HL-60 (cell line): ENCODE measurements around the gene TXNDC8.

Source experiments
- DNase-seq, 2 experiments: peaks; one replicate each; pipeline ENCODE4 v3.0.0-alpha.2; 2010 to 2020; ENCODE audit warnings: low read depth in 1 of 2, low spot score in 1 of 2
- H3K27ac ChIP-seq: fragments of 250-450 bp; sonication (Bioruptor Pico); replicated peaks from 2 replicates; pipeline ENCODE4 v1.5.1; 2020; ENCODE audit warnings: mild to moderate bottlenecking, moderate library complexity
- H3K27me3 ChIP-seq: fragments of 250-450 bp; sonication (Bioruptor Pico); 2 replicates; pipeline ENCODE4 v1.5.1; 2021; ENCODE audit warnings: mild to moderate bottlenecking, moderate library complexity; ENCODE audit not compliant: insufficient read depth, poor library complexity, severe bottlenecking
- H3K4me3 ChIP-seq: replicated peaks from 2 replicates; pipeline ENCODE4 v1.5.1; 2011; ENCODE audit warnings: mild to moderate bottlenecking, control low read depth, low read length; ENCODE audit not compliant: insufficient read depth
- CTCF ChIP-seq: IDR thresholded peaks from one replicate; pipeline ENCODE4 v1.5.1; 2011; ENCODE audit warnings: low read length, control low read depth, inconsistent platforms; ENCODE audit not compliant: insufficient read depth
- GABPA ChIP-seq: IDR thresholded peaks from 2 replicates; pipeline ENCODE4 v1.6.1; 2012; ENCODE audit warnings: low read depth
- POLR2AphosphoS5 ChIP-seq: IDR thresholded peaks from 2 replicates; pipeline ENCODE4 v1.6.1; 2012; ENCODE audit warnings: low read depth
- REST ChIP-seq: IDR thresholded peaks from 2 replicates; pipeline ENCODE4 v1.6.1; 2012; ENCODE audit warnings: low read depth; ENCODE audit not compliant: insufficient replicate concordance
- SPI1 ChIP-seq: IDR thresholded peaks from 2 replicates; pipeline ENCODE4 v1.6.1; 2012; ENCODE audit warnings: low read depth, mild to moderate bottlenecking, borderline replicate concordance

Gene TXNDC8

DNA sequence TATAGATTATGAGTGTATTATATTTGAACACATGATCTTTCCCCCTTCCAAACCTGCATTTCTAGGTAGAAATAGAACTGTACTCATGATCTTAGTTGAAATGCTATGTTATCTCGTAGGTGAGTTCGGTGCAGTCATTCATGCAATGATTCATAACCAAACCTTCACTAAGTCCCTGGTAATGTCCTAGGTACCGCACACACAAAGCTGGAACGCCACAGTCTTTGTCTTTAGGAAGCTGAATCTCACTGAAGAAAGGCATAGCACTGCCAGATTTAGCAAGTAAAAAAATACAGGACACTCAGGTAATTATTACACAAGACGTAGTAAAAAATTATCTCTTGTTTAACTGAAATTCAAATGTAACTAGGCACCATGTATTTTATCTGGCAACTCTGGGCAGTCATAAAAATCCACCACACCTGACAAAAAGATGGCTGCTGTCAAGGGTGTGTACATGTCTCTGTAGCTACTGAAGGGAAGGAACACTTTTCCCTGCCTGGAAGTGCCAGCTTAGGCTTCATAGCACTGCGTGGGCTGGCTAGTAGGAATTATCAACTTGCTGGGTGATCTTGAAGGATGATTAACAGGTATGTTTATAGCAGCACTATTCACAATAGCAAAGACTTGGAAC lies 53.3 kb downstream of the TXNDC8 start:
- TF ChIP-seq REST (no peak), CTCF (no peak), GABPA (no peak)

DNA sequence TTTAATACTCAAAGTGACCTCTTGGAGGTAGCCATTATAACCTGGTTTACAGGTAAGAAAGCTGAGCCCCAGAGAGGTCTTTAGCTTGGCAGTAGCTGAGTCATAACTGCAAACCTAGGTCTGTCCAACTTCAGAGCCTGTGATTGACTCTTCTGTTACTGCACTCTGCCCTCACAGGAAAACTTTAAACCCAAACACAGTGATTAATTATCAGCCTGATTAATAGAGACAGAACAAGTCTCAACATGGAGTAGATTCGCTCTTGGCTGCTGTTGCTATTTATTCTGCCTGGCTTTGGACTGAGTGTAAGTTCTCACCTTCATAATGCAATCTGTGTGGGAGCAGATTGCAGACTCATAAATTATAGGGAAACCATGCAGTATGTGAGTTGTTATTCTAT lies 53.9 kb downstream of the TXNDC8 start:
- no peak overlapping the region for H3K4me3 ChIP-seq
- no peak for TF ChIP-seq SPI1
- TF ChIP-seq POLR2AphosphoS5: no peak
- no peak for TF ChIP-seq GABPA
- TF ChIP-seq REST: no peak
- TF ChIP-seq CTCF: no peak
- H3K27ac ChIP-seq: no peak overlapping the region
- no peaks in the 10 kb centered on the region for H3K27me3 ChIP-seq
- no peak for DNase-seq

More for the DNA sequence above, 53.3 kb downstream of the TXNDC8 start:
- no peaks in the 10 kb centered on the region for H3K27me3 ChIP-seq
- H3K27ac ChIP-seq: no peak overlapping the region
- no peak overlapping the region for H3K4me3 ChIP-seq
- DNase-seq: no peak

DNA sequence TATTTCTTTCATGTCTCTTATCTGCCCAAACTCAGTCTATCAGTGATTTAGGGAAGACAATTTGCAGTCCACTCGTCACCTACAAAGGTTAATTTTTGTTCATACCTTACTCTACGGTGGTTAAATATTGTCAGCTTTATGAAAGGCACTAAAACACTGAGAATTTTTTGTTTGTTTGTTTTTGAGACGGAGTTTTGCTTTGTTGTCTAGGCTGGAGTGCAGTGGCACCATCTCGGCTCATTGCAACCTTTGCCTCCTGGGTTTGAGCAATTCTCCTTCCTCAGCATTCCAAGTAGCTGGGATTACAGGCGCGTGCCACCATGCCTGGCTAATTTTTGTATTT lies 55.0 kb downstream of the TXNDC8 start:
- Histone ChIP-seq H3K27me3 (no peaks in the 10 kb centered on the region), H3K27ac (no peak overlapping the region), H3K4me3 (no peak overlapping the region)
- DNase-seq: no peak
- TF ChIP-seq GABPA: no peak
- no peak for TF ChIP-seq SPI1
- no peak for TF ChIP-seq POLR2AphosphoS5
- no peak for TF ChIP-seq CTCF
- no peak for TF ChIP-seq REST
